Stimulated activated CD4-positive, alpha-beta T cell treated with anti-CD3 and anti-CD28 coated beads, Interleukin-15, amount 100 ng/mL, for 1 hour (primary cell): ENCODE data around the gene TMEM72.

Experiments used
- DNase-seq, 2 donors: peaks; one replicate each; pipeline ENCODE4 v3.0.0-alpha.2; 2020; ENCODE audit warnings: low read depth in 1 of 2, low spot score in 1 of 2

Gene TMEM72

DNA sequence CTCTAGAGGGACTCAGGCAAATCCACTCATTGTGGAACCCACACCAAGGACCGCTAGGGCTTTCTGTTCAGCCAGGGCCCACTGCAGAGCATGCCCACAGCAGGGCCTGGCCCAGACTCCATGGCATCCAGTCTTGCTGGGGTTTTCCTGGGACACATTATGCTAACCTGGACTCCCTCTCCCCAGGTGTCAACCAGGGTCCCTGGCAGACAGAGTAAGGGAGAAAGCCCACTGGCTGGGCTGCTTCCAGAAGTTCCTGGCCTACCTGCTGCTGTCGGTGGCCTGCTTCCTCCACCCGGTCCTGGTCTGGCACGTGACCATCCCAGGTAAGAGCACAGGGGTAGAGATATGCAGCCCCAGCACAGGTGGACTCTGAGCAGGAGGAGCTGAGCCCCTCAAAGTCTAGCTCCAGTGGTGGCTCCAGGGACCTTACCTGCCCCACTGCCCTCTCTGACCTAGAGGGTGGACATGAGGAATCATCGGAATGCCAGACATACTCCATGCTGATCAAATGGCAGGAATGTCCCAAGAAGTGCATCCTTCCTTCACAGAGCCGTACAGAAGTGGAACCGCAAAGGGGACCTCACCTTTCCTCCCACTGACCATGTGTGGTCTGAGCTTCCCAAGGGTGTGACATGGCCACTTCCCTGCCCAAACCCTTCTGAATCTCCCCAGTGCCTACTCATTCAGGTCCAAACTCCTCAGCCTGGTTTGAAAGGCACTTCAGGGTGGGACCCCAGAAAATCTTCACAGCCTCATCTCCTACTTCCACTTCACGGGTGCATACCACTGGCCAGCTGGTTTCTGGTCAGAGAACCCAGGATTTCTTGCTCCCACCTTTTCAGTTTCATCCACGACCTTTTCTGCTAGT, 22.5 kb downstream of the TMEM72 start:
- DNase-seq, result no peak

DNA sequence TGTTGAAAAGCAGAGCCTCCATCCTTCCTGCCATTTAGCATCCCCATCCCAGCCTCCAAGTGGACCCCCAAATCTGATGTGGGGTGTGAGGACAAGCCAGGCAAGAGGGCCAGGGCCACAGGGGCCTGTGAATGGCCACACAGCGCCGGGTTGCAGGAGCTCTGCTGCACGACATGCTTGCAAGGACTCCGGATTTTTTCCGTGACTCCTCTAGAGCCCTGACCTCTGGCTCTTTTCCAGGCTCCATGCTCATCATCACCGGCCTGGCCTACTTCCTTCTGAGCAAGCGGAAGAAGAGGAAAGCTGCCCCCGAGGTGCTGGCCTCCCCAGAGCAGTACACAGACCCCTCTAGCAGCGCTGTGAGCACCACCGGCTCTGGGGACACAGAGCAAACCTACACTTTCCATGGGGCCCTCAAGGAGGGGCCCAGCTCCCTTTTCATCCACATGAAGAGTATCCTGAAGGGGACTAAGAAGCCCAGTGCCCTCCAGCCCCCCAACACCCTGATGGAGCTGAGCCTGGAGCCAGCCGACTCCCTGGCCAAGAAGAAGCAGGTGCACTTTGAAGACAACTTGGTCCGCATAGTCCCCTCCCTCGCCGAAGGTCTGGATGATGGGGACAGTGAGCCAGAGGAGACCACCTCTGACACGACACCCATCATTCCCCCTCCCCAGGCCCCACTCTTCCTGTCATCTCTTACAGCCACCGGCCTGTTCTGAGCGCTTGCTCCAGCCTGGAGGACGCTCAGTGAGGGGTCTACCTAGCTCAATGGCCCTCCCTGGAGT, 23.5 kb downstream of the TMEM72 start:
- no peak for DNase-seq

DNA sequence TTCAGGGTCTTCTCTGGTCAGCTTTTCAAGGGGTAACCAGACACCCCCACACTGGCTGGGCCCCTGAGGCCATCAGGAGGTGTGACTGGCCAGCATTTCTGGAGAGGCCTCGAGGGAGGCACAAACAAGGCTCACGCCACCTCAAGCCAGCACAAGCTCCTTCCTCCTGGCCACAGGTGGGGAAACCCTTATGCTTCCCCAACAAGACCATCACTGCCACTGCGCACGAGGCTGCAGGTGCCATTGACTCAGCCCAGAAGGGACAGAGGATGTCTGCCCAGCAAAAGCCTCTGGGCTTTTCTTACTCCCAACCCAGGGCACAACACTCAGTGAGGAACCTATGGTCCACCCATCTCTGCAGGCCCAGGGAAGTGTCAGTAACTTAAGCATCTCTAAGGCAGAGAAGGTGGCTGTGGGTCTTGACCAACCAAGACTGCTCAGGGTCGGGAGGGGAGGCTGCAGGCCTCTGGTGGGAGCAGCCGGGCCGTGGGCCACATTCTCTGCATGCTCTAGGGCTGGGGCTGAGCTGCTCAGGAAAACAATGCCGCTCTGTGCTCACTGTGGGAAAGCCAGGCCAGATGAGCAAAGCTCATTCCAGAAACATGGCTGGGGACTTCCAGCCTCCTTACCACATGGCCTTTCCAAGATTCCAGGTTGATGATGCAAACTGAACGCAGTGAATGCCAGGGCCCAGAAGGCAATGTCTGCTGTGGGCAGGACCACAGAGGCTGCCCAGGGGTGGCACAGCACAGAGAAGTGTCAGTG, 24.2 kb downstream of the TMEM72 start:
- DNase-seq, result no peak

- no peak for DNase-seq
Observed at GRCh38 chr10:44935966-44936295, 24.8 kb downstream of the TMEM72 start.

- no peak for DNase-seq
Observed at GRCh38 chr10:44936314-44936975, 25.3 kb downstream of the TMEM72 start.

- DNase-seq, result no peak
Observed at GRCh38 chr10:44937196-44938005, 26.3 kb downstream of the TMEM72 start.

- DNase-seq, result no peak
Observed at GRCh38 chr10:44938956-44939355, 27.8 kb downstream of the TMEM72 start.

DNA sequence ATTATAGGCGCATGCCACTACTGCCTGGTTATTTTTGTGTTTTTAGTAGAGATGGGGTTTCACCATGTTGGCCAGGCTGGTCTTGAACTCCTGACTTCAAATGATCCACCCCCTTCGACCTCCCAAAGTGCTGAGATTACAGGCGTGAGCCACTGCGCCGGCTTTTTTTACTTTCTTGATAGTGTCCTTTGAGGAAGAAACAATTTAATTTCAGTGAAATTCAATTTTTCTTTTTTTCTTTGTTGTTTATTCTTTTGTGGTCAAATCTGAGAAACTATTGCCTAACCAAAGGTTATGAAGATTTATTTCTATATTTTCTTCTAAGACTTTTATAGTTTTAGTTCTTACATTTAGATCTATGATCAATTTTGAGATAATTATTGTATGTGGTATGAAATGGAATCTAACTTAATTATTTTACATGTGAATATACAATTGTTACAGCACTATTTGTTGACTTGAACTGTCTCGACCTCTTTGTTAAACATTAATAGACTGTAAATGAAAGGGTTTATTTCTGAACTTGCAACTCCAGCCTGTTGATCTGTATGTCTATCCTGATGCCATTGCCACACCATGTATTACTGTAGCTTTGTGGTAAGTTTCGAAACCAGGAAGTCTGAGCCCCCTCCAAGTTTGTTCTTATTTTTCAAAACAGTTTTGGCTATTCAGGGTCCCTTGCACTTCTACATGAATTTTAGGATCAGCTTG, 28.7 kb downstream of the TMEM72 start:
- DNase-seq, result no peak

DNA sequence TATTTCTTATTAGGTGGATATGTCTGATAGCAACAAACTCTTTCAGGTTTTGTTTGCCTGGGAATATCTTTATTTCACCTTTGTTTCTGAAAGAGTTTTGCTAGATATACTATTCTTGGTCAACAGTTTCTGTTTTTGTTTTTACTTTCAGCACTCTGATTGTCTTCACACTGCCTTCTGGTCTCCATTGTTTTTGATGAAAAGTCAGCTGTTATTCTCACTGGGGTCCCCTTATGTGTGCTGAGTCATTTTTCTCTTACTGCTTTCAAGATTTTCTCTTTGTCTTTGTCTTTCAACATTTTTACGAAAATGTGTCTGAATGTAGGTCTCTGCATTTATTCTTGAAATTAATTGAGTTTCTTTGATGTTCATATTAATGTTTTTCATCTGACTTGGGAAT, 33.2 kb downstream of the TMEM72 start:
- no peak for DNase-seq

DNA sequence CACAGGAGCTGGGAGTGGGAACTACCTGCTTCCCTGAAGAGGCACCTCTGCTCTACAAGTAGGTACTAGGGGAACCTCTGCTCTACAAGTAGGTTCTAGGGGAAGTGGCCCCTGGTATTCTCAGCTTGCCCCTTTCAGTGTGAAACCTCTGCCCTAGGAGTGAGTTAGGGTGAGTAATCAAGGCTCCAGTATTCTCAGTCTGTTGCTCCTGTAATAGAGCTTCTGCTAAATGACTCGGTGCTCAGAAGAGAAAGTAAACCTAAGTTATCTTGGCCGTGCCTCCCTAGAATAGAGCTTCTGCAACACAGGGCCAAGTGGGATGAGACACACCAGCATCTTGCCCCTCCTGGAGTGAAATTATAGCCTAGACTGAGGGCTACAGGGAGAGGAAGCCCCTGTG, 35.1 kb downstream of the TMEM72 start:
- no peak for DNase-seq

- no peak for DNase-seq
Observed at GRCh38 chr10:44947371-44948152, 36.4 kb downstream of the TMEM72 start.

DNA sequence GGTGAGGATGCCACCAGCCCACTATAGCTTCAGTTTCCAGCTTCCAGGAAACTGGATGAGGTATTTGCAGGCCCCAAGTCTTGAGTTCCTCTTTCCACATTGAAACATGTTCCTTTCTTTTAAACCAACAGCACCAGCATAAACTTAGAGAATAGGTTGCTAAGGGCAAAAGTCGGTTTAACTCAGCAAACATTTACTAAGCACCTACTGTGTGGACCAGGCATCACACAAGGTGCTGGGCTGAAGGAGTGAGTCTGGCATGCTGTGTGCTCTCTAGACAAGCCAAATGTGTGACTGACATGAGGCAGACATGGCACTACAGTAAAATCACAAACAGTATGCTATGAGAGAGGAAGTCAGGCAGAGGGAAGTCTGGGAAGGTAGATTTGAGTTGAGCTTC, 37.5 kb downstream of the TMEM72 start:
- DNase-seq, result no peak

- no peak for DNase-seq
Observed at GRCh38 chr10:44949127-44949802, 38.1 kb downstream of the TMEM72 start.

DNA sequence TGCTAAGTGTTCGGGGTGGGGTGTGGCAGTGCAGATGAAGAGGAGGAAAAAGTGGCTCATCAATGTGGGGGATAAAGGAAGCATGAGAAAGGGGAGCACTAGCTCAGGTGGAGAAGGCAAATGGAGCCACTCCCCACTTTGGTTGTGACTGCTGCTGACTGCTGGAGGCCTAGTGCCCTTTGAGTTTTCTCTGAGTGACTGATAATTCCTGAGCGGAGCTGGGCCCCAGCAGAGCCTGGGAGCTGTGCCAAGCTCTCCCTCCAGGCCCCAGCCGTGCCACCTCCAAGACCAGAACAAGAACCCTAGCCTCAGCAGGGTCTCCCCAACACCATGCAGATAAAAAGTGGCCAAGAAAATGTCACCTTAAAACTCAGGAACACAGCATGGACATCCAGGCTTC, 38.8 kb downstream of the TMEM72 start:
- no peak for DNase-seq

DNA sequence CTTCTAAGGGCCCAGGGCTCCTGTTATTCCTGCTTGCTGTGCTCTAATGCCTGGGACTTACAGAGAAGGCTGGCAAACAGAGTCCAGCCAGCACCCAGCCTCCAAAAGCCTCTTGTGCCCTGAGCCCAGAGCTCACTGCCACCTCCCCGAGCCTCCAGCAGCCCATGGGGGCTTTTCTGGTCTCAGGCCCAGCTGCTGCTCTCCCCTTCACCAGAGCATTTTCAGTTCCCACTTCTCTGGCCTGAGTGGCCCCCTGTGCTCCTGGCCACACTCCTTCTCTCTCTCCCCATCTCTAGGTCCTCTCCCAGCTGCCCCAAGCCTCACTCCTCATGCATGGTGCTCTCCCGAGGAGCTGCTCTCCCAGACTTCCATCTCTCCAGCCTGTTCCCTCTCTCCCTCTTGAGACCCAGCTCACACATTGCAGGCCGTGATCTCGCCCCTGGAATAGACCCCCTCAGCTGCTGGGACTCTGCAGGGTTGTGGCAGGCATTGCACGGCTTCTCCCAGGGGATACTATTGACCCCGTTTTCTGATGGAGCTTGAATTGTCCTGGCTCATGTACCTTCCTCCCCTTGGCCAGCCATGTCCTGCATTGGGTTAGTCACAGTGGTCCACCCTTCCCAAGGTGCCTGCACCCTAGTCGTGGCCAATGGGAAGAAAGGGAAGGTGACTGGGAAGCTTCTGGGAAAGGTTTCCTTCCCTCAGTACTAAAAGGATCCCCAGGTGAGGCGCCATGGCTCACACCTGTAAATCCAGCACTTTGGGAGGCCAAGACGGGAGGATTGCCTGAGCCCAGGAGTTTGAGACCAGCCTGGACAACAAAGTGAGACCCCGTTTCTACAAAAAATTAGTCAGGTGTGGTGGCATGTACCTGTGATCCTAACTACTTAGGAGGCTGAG, 39.4 kb downstream of the TMEM72 start:
- no peak for DNase-seq

DNA sequence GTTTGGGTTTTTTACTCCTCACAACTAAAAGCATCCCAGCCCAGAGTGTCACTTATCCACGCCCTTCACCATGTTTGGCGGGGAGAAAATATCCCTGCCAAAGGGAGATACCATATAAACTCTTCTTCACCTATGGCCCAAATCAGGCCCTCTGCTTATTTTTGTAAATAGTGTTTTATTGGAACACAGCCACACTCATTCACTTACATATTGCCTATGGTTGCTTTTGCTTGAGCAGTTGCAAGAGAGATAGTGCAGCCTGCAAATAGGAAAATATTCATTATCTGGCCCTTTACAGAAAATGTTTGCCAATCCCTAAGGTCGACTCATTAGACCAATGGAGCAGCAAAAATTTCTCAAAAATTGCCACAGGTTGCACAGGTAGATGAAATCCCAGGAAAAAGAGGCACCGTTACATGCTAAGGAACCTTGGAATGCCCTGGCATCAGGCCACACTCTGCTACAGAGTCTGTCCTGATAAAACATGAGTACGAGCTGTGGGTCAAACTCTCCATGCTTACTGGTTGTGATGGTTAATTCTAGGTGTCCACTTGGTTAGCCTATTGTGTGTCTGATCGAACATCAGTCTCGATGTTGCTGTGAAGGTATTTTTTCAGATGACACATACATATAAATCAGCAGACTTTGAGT, 40.6 kb downstream of the TMEM72 start:
- no peak for DNase-seq

GRCh38 chr10:44952779-44953231, 41.7 kb downstream of the TMEM72 start:
- DNase-seq, result no peak
